GM12891 (cell line): Measurements from ENCODE around the gene CYB5R3.

Experiments
- POLR2A ChIP-seq: IDR thresholded peaks from 2 replicates; pipeline ENCODE4 v1.6.1; 2011; ENCODE audit warnings: low read depth, low read length, control low read depth
- POLR2AphosphoS5 ChIP-seq: IDR thresholded peaks from 2 replicates; pipeline ENCODE4 v1.6.1; 2011; ENCODE audit warnings: low read depth, low read length, control low read depth
- POU2F2 ChIP-seq: IDR thresholded peaks from 2 replicates; pipeline ENCODE4 v1.6.1; 2011; ENCODE audit warnings: low read depth, mild to moderate bottlenecking, control low read depth, low read length, moderate library complexity

GRCh38 chr22:42586381-42586780 is 62.8 kb downstream of the CYB5R3 start:
- TF ChIP-seq POLR2A = no peak
- no peak for TF ChIP-seq POLR2AphosphoS5
- no peak for TF ChIP-seq POU2F2
